SK-N-SH (cell line): ENCODE measurements around the gene GAB2. TPM values are rescaled to one million over a fixed set of nuclear protein-coding genes. Genes with fewer than 3 reads are reported as not detected.

ENCODE experiments used
- CTCF ChIA-PET: fragments of 300-600, 350-600 bp; formaldehyde crosslinking; extraction: SDS; loops from one replicate; lab custom pipeline; 2021; lab: Yijun Ruan, JAX
- POLR2A ChIA-PET: fragments of 350-600 bp; sonication (Branson Sonifier 250); formaldehyde crosslinking; extraction: SDS; loops from one replicate; lab custom pipeline; 2020; ENCODE audit warnings: antibody characterized with exemption, inconsistent platforms; lab: Yijun Ruan, JAX
- DNase-seq: peaks from one replicate; pipeline ENCODE4 v3.0.0; 2012
- H2AFZ ChIP-seq: fragments of 200-600 bp; sonication (generic); 2 replicates; pipeline ENCODE4 v1.8.1; 2016; ENCODE audit warnings: antibody characterized with exemption, mild to moderate bottlenecking, low read depth
- H3F3A ChIP-seq: fragments of 200-600 bp; sonication (generic); replicated peaks from 2 replicates; pipeline ENCODE3; 2016; ENCODE audit warnings: antibody characterized with exemption, mild to moderate bottlenecking; ENCODE audit not compliant: insufficient read depth
- H3K27ac ChIP-seq, 2 experiments: fragments of 200-500 bp in 1 of 2; fragments of 200-600 bp in 1 of 2; sonication (Bioruptor generic) in 1 of 2; sonication (generic), shearing (Covaris generic) in 1 of 2; 2 replicates each; pipeline versions ENCODE4 v1.5.1 to v1.6.1; 2014 to 2016; ENCODE audit warnings: low read depth in 2 of 2, inconsistent platforms in 1 of 2, low read length in 1 of 2, mild to moderate bottlenecking in 1 of 2, mixed read lengths in 1 of 2
- H3K27me3 ChIP-seq: fragments of 200-600 bp; sonication (generic), shearing (Covaris generic); 2 replicates; pipeline ENCODE4 v1.6.1; 2016; ENCODE audit warnings: mixed run types; ENCODE audit not compliant: insufficient read depth
- H3K36me3 ChIP-seq, 2 experiments: fragments of 200-500 bp in 1 of 2; fragments of 200-600 bp in 1 of 2; sonication (Bioruptor generic) in 1 of 2; sonication (generic) in 1 of 2; replicated peaks in 1 of 2; 2 replicates each; pipeline versions ENCODE3 to v1.5.1; 2014 to 2016; ENCODE audit warnings: low read length in 1 of 2, mild to moderate bottlenecking in 1 of 2; ENCODE audit not compliant: insufficient read depth in 2 of 2, control insufficient read depth in 1 of 2
- H3K4me1 ChIP-seq, 2 experiments: fragments of 200-500 bp in 1 of 2; fragments of 200-600 bp in 1 of 2; sonication (Bioruptor generic) in 1 of 2; sonication (generic), shearing (Covaris generic) in 1 of 2; 2 replicates each; pipeline versions ENCODE4 v1.5.1 to v1.6.1; 2014 to 2016; ENCODE audit warnings: low read depth in 1 of 2, low read length in 1 of 2, mixed run types in 1 of 2; ENCODE audit not compliant: insufficient read depth in 2 of 2, control insufficient read depth in 1 of 2
- H3K4me2 ChIP-seq: fragments of 200-600 bp; sonication (generic), shearing (Covaris generic); 2 replicates; pipeline ENCODE4 v1.6.1; 2017; ENCODE audit warnings: mixed run types
- H3K4me3 ChIP-seq, 2 experiments: fragments of 200-500 bp in 1 of 2; fragments of 200-600 bp in 1 of 2; sonication (Bioruptor generic) in 1 of 2; sonication (generic), shearing (Covaris generic) in 1 of 2; 2 replicates each; pipeline versions ENCODE4 v1.5.1 to v1.8.1; 2014 to 2016; ENCODE audit warnings: low read depth in 2 of 2, inconsistent platforms in 1 of 2, low read length in 1 of 2, mild to moderate bottlenecking in 1 of 2, mixed read lengths in 1 of 2, moderate library complexity in 1 of 2
- H3K79me2 ChIP-seq: fragments of 200-600 bp; sonication (generic); 2 replicates; pipeline ENCODE4 v1.8.1; 2017; ENCODE audit warnings: mild to moderate bottlenecking; ENCODE audit not compliant: insufficient read depth
- H3K9ac ChIP-seq: fragments of 200-600 bp; sonication (generic); 2 replicates; pipeline ENCODE4 v1.6.1; 2017; ENCODE audit warnings: mixed run types
- H3K9me2 ChIP-seq: fragments of 200-600 bp; sonication (generic); 2 replicates; pipeline ENCODE4 v1.6.1; 2017; ENCODE audit warnings: mixed run types
- H3K9me3 ChIP-seq: fragments of 200-600 bp; sonication (generic); 2 replicates; pipeline ENCODE4 v1.6.1; 2017; ENCODE audit warnings: mixed run types, mild to moderate bottlenecking, moderate library complexity
- H4K20me1 ChIP-seq: fragments of 200-600 bp; sonication (generic); 2 replicates; pipeline ENCODE4 v1.6.1; 2017; ENCODE audit warnings: mild to moderate bottlenecking, mixed run types; ENCODE audit not compliant: insufficient read depth
- CHD2 ChIP-seq: fragments of 150-350 bp; IDR thresholded peaks from 2 replicates; pipeline ENCODE4 v1.6.1; 2018; ENCODE audit warnings: low read length; ENCODE audit not compliant: partially characterized antibody
- ELF1 ChIP-seq: IDR thresholded peaks from 2 replicates; pipeline ENCODE4 v1.4.0; 2012
- EZH2phosphoT487 ChIP-seq: fragments of 200-600 bp; sonication (generic); IDR thresholded peaks from 2 replicates; pipeline ENCODE4 v1.6.1; 2017; ENCODE audit warnings: low read depth, mixed run types, mild to moderate bottlenecking, antibody characterized with exemption, moderate library complexity, borderline replicate concordance
- FOXM1 ChIP-seq: IDR thresholded peaks from 2 replicates; pipeline ENCODE4 v1.4.0; 2012; ENCODE audit warnings: low read depth, mild to moderate bottlenecking
- JUND ChIP-seq: IDR thresholded peaks from 2 replicates; pipeline ENCODE4 v1.4.0; 2012
- MAX ChIP-seq: IDR thresholded peaks from 2 replicates; pipeline ENCODE4 v1.4.0; 2012; ENCODE audit warnings: low read depth
- NFIC ChIP-seq: IDR thresholded peaks from 2 replicates; pipeline ENCODE4 v1.4.0; 2012; ENCODE audit warnings: borderline replicate concordance
- PBX3 ChIP-seq: IDR thresholded peaks from 2 replicates; pipeline ENCODE4; 2012
- POLR2AphosphoS5 ChIP-seq: IDR thresholded peaks from 2 replicates; pipeline ENCODE4 v1.6.1; 2012; ENCODE audit warnings: low read depth, low read length
- RCOR1 ChIP-seq: fragments of 150-350 bp; IDR thresholded peaks from 2 replicates; pipeline ENCODE4 v1.6.1; 2017; ENCODE audit warnings: antibody characterized with exemption, low read length
- RFX5 ChIP-seq: IDR thresholded peaks from 2 replicates; pipeline ENCODE4 v1.6.1; 2012; ENCODE audit warnings: mild to moderate bottlenecking, improper control_type of control experiment, low read length
- SIN3A ChIP-seq: IDR thresholded peaks from 2 replicates; pipeline ENCODE4 v1.6.1; 2012; ENCODE audit warnings: low read depth, mild to moderate bottlenecking, low read length, moderate library complexity, borderline replicate concordance
- SMC3 ChIP-seq: IDR thresholded peaks from 2 replicates; pipeline ENCODE4 v1.6.1; 2012; ENCODE audit warnings: low read depth, low read length, improper control_type of control experiment
- TAF1 ChIP-seq: IDR thresholded peaks from 2 replicates; pipeline ENCODE4 v1.6.1; 2012; ENCODE audit warnings: low read depth, mild to moderate bottlenecking, low read length, moderate library complexity, borderline replicate concordance
- TCF12 ChIP-seq: IDR thresholded peaks from 2 replicates; pipeline ENCODE4 v1.4.0; 2012
- TEAD4 ChIP-seq: IDR thresholded peaks from 2 replicates; pipeline ENCODE4 v1.4.0; 2012; ENCODE audit warnings: mild to moderate bottlenecking, borderline replicate concordance; ENCODE audit not compliant: insufficient read depth
- USF1 ChIP-seq: IDR thresholded peaks from 2 replicates; pipeline ENCODE4 v1.4.0; 2012; ENCODE audit warnings: low read depth, borderline replicate concordance
- YY1 ChIP-seq: IDR thresholded peaks from 2 replicates; pipeline ENCODE4 v1.4.0; 2012; ENCODE audit warnings: low read depth, mild to moderate bottlenecking
- ZBTB33 ChIP-seq: IDR thresholded peaks from 2 replicates; pipeline ENCODE4 v1.4.0; 2012; ENCODE audit warnings: low read depth, borderline replicate concordance
- WGBS: methylation state at CpG from one replicate; pipeline ENCODE4 v1.1.6; 2017; ENCODE audit warnings: low lambda C conversion rate; 5-methylcytosine and 5-hydroxymethylcytosine counted together
- polyA plus RNA-seq, 3 experiments: library from polyadenylated mRNA; depleted of rRNA; stranded (reverse); fragments of >200 nt; gene quantifications; 2 replicates each; pipeline ENCODE4 v1.2.3, GENCODE V29; 2012

Gene GAB2
- polyA plus RNA-seq, 1 of the 3 experiments (the other 2 are of a cell fraction) = 5.6 TPM

GRCh38 chr11:78313898-78314297 lies 103.7 kb downstream of the GAB2 start:
- Histone ChIP-seq H2AFZ (no peak overlapping the region), H3K9me3 (no peaks in the 10 kb centered on the region), H3K4me2 (no peak overlapping the region), H3K27me3 (no peaks in the 10 kb centered on the region), H3K36me3 (no peaks in the 10 kb centered on the region), H3K9ac (no peak overlapping the region), H4K20me1 (no peaks in the 10 kb centered on the region), H3K9me2 (no peaks in the 10 kb centered on the region), H3K27ac (no peak overlapping the region), H3K4me1 (peaks cover 24 to 40% of the 10 kb centered on the region in 2 experiments), H3K4me3 (no peak overlapping the region), H3K79me2 (peaks cover 10% of the 10 kb centered on the region; the same call in 1 of the 2 replicates), H3F3A (peaks cover 10% of the 10 kb centered on the region)
- ChIA-PET CTCF (interaction anchor here (0.9 to 1.8 kb wide), 3 partner anchors 15 to 251 kb away, joined by 3 to 7 read pairs (median 3); no protein-coding TSS in a partner anchor), POLR2A (no interaction called here)
- TF ChIP-seq SIN3A (no peak), FOXM1 (no peak), JUND (no peak), TEAD4 (no peak), ZBTB33 (no peak), ELF1 (no peak), TCF12 (no peak), SMC3 (no peak), POLR2AphosphoS5 (no peak), TAF1 (no peak), PBX3 (no peak)
- WGBS = 78% methylated on average over 2 of the region's 2 CpGs
- no peak for DNase-seq

- H3K36me3 ChIP-seq = no peaks in the 10 kb centered on the region
- WGBS = 89% methylated on average over 2 of the region's 2 CpGs
- H3K27me3 ChIP-seq = no peaks in the 10 kb centered on the region
- no peaks in the 10 kb centered on the region for H3K9me3 ChIP-seq
- peaks cover 10% of the 10 kb centered on the region for H3F3A ChIP-seq
- peaks cover 18 to 34% of the 10 kb centered on the region in 2 experiments; a peak in 3 of 4 replicates for H3K4me1 ChIP-seq
- CTCF ChIA-PET = interaction anchor here (1.4 to 1.8 kb wide), 2 partner anchors 14 to 251 kb away, joined by 3 to 7 read pairs; no protein-coding TSS in a partner anchor
- no peaks in the 10 kb centered on the region for H4K20me1 ChIP-seq
- H3K9me2 ChIP-seq = no peaks in the 10 kb centered on the region
- no peak overlapping the region for H3K9ac ChIP-seq
- POLR2A ChIA-PET = no interaction called here
- peak overlapping the region in 1 of 2 experiments; percentile 11; a peak in 1 of 4 replicates for H3K27ac ChIP-seq
- no peak overlapping the region for H3K4me2 ChIP-seq
- H3K79me2 ChIP-seq = peaks cover 10% of the 10 kb centered on the region; the same call in 1 of the 2 replicates
- DNase-seq = no peak
- H3K4me3 ChIP-seq = no peak overlapping the region
- no peak overlapping the region for H2AFZ ChIP-seq
- TF ChIP-seq USF1 (no peak), RFX5 (no peak), FOXM1 (no peak), YY1 (no peak), SIN3A (no peak), NFIC (peak; percentile 59; the same call in 1 of the 2 replicates), CHD2 (no peak), ZBTB33 (no peak), POLR2AphosphoS5 (no peak), RCOR1 (no peak), TAF1 (no peak), MAX (0 out of 2 replicates have a peak, but pooled peaks have one; percentile 17), EZH2phosphoT487 (no peak), PBX3 (no peak)
These were observed 104.3 kb downstream of the GAB2 start for GRCh38 chr11:78313181-78313795.
